Epithelial cell of esophagus (primary cell): Measurements from ENCODE around the gene TMEM234.

Experiments used
- DNase-seq: peaks from one replicate; pipeline ENCODE4 v3.0.0; 2010; ENCODE audit warnings: low read depth
- H3K4me3 ChIP-seq: 2 replicates; pipeline ENCODE4 v1.5.1; 2011; ENCODE audit warnings: mild to moderate bottlenecking, low read length, control low read depth
- CTCF ChIP-seq: IDR thresholded peaks from 2 replicates; pipeline ENCODE4 v1.5.1; 2011; ENCODE audit warnings: low read depth, mild to moderate bottlenecking, low read length, control low read depth, inconsistent platforms; ENCODE audit not compliant: insufficient read depth; ENCODE audit errors: missing control alignments

The TMEM234 gene

DNA sequence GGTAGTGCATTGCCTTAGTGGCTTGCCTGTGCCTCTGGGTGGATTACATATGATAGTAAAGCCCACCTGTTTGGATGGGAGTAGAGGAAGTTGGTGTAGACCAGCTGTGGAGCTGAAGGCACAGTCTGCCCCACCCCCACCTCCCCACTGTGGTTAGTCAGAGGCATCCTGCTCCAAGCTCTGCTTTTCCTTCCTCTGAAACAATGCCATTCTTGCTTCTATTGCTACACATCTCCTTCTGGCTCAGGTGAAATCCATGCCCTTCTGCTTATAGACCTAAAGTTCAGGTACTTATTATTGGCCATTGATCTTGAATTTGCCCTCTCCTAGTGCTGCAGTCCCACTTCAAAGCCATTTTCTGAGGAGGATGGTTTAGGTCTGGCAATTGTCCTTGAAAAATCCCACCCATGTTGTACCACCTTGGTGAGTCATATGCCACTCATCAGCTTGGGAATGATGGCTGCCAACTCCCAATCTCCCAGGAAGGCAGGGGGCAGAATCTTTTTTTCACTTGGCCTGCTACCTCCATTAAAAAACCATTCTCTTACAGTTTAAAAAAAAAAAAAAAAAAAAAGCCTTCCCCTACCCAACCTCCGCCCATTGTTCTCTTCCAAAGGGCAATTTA lies 49.4 kb downstream of the TMEM234 start:
- H3K4me3 ChIP-seq, result no peak overlapping the region
- TF ChIP-seq CTCF, result no peak
- peak; percentile 73 for DNase-seq

DNA sequence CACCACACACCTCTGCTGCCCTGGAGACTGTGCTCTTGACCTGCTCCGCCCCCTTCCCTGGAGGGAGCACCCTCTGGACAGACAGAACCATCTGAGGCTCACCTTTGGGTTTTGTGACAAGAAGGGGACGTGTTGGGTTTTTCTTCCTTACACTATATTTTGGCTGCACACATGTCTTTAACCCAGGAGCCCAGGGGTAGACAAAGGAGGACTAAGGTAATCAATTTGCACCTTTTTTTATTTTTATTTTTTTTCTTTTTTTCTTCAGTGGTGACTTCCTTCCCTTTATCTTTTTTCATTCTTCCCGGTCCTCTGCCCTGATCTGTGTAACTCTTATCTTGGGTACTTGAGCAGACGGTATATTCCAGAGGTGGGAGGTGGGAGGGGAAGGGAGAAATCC lies 51.2 kb downstream of the TMEM234 start:
- no peak for TF ChIP-seq CTCF
- no peak overlapping the region for H3K4me3 ChIP-seq
- DNase-seq, result no peak
